NCI-H1694 (cell line): Measurements from ENCODE around the gene MSI2.

ENCODE experiments used
- DNase-seq: peaks from one replicate; lab custom pipeline; 2025; lab: John Stamatoyannopoulos, UW

MSI2 gene

DNA sequence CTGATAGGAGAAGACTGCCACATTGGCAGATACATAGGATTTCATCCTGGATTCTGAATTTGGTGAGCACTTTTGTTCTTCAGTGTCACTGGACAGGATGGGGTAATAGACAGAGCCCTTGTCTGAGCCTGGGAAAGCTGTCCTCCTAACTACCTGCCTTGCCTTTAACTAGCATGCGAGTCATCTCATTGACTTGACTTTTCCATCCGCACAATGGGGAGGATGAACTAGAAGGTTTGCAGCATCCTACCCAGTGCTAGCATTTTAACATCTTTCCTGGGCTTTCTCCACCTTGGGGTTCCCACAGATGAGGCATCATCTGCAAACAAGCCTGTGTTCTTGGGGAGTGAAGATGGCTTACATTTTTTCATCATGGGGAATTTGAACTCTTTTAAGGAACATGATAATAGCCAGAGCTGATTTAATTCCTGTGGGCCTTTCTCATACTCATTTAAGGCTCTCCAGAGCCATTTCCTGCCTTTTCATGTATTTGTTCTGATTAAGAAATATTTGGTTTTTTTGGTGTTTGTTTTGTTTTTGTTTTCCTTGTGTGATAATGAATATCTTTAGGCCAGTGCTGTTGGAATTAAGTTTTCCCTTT is 139.5 kb downstream of the MSI2 start:
- no peak for DNase-seq

DNA sequence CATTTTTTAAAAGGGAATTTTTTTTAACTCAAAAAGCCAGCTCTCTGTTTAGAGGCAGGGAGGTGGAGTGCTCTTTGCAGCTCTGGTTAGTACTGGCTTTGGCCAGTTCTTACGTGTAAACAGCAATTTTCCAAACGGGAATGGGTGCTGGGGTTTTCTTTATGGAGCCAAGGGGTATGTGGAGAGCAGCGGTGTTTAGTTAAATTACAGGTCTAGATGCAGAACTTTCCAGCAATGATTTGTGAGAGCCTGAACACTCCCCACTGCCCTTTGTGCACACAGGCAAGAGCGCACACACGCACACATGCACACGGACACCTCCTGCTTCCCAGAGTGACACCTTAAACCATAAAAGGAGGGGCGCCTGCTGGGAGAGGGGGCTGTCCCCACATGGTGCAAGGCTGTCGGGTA is 140.2 kb downstream of the MSI2 start:
- no peak for DNase-seq

DNA sequence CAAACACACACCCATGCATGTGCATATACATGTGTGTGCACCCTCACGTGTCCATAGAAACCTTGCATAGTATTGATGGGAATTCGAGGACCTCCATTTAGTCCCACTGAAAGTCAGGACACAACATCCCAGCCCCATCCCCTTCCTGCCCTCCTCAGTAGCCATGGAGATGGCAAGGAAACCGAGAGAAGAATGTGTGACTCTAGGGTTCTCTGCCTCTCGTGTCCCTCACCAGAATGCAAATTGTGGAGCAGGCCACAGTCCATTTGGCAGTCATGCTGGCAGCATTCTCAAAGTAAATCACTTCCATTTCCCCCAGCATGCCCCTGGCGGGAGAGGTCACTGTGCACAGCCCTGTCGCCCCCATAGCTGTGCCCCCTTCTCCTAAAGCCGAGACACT is 141.1 kb downstream of the MSI2 start:
- no peak for DNase-seq

DNA sequence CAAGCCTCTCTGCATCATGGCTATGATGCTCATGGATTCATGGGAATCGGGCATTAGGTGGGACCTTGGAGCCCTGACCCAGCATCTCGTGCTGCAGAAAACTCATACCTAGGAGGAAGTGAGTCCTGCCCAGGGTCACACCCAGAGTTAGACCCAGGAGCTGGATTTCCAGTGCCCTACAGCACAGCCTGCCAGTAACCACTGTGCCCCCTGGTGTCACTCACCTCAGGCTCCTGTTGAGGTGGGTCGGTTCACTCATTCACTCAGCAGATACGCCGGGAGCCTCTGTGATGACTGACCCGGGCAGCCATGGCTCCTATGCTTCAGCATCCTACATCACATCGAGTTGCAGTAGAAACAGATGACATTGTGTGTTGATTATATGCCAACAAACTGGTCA is 143.4 kb downstream of the MSI2 start:
- no peak for DNase-seq

DNA sequence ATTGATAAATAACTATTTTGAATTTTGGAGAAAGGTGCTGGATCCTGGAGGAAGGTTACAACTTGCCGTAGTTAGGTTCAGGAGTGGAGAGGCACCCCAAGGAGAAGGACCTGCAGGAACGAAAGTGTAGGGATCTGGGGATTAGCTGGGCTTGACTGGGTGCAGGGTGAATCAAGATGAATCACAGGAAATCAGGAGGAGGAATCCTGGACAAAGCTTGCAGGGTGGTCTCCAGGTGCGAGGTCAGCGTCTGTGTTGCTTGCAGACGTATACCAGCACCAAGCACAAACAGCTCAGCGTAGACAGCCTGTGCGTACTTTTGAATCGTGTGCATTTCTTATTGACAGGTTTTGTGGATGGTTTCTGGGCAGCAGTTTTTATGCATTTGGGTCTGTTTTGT is 144.3 kb downstream of the MSI2 start:
- DNase-seq = no peak

DNA sequence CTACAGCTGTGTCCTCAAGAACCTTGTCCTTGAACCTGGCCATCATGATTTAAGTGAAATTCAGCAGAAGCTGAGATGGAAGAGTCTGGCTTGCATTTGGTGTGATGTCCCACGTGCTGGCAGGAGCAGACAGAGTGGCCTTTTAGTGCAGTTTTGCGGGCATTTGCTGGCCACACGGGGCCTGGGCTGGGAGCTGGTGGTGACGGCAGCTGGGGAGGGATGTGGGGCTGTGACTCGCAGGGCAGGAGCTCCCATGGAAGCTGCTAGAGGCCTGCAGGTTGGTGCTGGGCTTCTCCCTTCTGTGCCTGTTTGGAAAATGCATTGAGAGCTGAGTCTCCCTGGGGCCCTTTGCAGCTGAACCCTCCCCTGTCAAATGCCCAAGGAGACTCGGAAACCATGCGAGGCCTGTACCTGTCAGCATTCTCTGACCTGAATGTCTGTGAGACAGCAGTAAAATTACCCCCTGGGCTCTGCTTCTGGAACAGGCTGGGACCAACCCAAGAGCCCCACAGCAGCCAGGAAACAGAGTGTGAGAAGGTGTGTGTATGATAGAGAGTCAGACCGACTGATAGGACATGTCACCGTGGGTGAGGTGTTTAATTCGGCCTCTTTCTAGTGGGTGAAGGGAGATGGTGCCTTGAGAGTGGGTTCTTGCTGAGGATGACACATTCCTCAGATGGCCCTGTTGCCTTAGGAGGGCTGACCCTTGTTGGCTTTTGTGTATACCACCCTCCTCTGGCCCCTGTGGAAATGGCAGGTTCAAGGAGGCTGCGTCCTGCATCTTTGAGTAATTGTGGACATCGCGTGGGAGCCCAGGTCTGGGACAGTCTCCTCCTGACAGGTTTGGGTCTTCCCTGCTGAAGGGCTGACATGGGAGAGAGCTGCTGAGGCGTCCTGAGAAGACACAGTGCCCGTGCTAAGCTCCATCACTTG is 145.5 kb downstream of the MSI2 start:
- DNase-seq = no peak

DNA sequence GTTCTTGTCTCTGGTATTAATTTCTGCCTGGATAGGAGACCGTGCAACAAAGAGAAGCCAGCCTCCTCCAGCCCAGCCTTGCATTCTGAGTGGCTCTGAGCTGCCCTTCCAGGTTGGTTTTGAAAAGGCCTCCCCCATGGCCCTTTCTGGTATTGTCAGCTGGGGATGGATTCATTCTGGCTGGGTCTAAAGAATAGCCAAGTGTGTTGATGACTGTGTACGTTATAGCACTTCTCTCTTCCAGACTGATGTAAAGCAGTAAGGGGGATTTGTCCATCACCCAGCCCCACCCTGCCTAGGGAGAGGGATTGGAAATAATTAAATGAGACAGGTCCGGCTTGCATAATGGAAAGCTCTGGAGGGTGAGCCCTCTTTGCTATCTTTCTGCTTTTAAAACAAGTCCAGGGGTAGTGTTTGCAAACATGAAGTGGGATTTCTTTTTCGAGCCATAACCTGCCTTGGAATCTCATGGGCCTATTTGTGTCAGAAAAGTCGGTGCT is 146.4 kb downstream of the MSI2 start:
- no peak for DNase-seq

DNA sequence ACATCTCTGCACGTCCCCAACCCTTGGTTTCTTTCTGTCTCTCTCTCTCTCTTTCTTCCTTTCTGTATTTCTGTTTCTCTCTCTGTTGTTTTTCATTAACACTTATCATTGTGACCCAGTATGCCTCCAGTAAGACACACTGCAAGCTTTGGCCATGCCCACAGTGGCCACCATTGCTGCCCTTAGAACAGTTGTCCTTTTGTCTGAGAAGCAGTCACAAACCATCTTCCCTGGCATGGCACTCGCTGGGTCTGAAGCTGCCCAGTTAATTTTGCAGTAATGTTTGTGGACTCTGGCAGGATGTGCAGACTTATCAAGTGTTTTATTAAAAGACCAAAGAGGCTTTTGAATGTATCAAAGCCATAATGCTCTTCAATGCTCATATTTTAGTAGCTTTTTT is 146.9 kb downstream of the MSI2 start:
- DNase-seq = no peak

DNA sequence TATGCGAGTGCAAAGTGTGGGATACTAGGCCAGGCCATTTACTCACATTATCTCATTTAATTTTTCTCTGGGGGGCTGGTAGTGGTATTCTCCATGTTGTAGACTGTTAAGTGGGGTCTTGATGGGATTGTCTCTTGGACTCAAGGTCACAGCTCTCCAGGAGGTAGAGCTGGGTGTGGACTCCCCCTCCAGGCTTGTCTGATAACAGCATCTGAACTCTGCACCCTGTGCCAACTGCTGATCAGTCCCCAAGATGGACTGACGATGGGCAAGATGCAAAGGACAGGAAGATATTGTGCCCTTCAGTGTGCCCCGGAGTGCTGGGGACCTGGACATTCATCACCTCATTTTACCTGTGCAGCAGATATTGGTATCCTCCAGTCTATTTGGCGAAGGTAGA is 147.8 kb downstream of the MSI2 start:
- DNase-seq = no peak

DNA sequence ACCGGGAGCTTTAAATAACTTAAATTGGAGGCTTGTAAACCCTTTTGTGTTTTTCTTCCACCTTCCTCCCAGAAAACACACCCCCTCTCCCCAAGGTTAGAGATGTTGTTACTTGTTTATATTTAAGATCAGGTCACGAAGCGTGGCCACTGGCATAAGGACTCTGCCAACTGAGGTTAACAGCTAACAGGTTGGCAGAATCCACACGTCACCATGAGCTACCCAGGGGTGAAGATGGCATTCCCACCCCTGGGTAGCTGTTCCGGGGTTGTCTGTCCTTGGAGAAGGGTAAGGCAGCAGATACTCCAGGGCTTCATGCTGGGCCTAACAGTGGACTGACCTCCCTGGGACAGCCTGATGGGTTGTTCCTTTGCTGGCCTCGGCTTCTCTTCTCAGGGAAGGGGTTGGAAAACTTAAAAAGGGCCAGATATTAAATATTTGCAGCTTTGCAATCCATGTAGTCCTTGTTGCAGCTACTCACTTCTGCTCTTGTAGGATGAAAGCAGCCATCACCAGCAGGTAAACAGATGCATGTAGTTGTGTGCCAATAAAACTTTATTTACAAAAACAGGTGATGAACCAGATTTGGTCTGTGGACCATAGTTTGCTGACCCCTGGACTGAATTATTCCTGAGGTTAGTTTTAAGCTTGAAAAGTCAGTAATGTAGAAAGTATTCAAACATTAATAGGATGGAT is 148.6 kb downstream of the MSI2 start:
- DNase-seq = no peak

DNA sequence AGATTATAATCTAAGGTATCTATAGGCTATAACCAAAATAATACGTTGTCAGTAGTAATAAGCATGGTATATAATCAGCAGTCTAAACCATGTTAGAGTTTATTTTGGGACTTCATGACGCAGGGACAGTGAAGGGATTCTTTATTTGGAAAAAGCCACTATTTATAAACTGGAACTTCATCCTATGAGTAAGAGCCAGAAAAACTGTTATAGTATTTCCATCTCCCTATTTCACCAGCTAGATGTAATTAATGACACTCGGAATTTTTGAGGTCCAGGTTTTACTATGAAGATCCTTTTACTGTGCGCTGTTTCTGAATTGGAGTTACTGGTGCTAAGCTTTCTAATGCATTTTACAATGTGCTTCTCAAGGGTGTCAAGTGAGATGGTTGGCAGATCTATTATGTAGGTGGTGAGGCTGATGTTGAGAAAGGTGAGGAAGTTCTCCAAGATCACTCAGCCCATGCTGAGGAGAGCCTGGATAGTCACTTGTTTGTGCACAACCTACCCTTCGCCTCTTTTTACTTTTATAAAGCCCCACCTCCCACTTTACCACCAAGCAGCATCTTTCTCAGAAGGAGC is 149.3 kb downstream of the MSI2 start:
- DNase-seq = no peak

DNA sequence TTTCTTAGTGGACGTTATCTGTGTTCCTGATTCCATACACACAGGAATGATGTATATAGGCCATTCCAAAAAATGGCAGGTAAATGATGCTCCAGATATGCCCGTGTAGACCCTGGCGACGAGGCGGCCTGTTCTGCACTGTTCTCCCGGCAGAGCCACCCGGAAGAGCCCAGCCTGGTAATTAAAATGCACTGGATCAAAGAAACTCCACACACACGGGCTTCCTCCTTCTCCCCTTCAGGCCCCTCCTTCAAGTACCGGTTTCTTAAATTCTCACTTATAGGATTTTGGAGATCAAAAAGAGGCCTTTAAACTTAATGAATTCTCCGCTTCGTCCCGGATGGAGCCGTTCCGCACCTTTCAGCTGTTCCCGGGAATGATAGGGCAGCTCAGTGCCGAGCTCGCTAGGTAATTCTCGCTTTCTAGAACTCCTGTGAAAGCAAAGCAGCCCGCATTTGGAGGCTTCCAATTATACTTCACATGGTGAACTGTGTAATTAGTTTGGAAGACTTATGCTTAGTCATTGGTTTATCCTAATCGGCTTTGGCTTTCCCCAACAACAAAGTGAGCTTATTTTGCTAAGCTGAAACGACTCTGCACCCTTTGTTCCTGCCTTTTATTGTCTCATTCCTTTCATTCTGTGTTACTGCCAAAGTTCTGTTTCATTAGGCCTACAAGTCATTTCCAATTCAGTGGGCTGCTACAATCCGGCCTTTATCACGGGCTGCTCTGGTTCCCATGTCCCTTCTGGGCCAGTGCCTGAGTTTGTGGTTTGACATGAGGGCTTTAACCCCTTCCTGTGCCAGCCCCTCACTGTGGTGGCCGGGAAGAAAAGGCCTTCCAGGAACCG is 150.0 kb downstream of the MSI2 start:
- DNase-seq = no peak

DNA sequence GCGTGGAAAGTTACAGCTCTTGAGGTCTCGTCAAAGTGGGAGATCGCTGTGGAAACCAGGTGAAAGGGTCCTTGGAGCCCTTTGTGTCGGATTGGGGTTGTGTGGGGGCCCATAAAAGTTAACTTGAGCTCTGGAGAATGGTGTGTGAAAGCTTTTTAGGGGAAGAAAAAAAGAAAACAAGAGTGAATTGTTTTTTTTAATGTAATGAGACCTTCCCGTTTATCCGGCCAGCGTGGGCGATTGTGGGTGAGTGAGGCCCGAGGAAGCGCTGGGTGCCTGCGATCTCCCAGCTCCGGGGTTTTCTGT is 150.6 kb downstream of the MSI2 start:
- no peak for DNase-seq

DNA sequence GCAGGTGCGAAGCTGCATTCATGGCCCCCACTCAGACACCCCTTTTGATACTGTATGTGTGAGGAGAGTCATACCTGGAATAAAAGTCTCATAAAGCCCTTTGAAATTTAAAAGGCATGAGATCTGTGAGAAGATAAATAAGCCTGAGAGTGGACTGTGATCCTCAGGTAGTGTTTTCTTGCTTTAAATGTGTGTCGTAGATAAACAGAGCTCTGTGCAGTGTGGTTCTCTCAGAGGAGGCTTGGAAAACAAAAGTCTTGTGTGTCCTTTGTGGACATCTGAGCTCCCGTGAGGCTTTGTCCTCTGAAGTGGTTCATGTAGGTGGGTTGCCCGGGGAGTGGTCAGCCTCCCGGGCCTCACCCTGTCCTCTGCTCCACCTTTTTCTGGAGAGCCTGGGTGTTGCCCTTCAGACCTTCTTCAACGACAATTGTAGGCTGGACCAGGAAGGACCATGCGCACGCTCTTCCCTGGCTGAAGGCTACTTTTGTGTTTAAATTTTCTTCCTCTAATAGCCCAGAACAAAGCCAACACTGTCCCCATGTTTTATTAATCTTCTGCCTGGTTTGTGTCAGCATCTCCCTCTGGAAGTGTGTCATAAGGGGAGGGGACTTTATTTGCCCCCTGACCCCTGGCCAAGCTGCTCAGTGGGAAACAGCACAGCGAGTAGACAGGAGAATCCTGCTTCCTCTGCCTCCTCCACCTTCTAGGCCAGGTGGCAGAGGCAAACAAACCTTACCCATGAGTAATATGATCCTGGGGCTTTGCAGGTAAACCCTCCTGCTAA is 151.2 kb downstream of the MSI2 start:
- no peak for DNase-seq

DNA sequence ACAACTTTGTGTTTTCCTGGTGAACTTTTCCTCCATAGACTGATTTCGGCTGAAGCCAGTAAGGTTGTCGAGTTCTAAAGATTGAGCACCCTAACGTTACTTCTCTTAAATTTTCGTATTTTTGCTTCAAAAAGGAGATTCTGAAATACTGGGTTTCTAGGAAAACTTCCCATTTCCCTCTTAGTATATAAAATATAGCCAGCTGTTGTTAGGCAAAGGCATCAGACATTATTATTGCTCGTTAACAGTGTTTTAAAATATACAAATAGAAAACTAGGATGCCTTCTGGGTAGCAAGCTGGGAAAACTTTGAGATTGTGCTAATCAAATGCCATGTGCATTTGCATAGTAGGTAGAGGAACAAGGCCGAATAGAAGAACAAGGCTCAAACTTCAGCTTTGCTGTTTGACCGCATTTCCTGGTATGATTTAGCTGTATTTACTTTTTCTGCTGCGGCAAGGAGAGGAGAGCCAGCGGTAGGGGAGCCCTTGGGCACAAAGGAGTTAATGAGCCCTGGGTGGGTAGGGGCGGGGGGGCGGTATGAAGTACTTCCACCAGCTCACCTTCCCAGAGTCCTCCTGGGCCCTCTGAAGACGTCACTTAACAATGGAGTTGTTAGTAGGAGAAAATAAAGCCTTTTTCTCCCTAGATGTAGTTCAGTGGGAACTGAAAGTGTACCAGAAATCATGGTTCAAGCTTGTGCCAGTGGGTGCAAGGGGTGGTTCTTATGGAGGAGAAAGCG is 151.9 kb downstream of the MSI2 start:
- DNase-seq = no peak

DNA sequence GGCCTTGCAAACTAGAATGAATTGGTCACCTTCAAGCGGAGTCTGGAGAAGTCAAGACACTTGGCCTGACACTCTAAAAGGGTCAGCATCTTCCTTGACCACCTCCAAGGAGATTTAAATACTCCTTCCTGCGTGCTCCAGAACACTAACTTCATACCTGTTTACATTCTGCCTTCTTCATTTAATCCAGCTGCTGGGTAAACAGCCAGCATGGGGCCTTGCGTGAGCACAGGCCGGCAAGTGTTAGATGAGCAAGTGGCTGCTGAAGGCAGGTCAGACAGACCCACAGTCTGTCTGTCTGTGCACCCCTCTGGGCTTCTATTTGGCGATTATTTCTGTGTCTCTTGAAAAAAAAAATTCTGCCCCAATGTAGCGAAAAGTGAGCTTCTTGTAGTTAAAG is 153.8 kb downstream of the MSI2 start:
- DNase-seq = no peak

DNA sequence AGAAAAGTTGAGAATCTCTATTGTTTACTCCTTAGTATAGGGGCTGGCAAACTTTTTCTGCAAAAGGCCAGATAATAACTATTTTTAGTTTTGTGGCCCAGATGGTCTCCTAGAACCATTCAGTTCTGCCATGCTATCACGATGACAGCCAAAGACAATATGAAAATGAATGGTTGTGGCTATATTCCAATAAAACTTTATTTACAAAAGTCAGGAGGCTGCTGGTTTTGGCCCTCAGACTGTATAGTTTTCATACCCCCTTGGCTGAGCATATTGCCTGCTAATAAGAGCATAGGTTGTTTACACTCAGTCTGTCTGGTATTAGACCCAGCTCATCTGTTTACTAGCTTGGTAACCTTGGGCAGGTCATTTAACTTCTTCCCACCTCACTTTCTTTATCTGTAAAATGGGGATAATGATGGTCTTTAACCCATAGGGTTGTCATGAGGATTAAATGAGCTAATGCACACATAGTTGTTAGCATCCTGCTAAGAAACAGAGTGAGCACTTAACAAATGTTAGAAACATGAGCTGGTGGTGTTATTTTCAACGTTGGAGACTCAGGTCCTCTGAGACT is 156.3 kb downstream of the MSI2 start:
- no peak for DNase-seq

DNA sequence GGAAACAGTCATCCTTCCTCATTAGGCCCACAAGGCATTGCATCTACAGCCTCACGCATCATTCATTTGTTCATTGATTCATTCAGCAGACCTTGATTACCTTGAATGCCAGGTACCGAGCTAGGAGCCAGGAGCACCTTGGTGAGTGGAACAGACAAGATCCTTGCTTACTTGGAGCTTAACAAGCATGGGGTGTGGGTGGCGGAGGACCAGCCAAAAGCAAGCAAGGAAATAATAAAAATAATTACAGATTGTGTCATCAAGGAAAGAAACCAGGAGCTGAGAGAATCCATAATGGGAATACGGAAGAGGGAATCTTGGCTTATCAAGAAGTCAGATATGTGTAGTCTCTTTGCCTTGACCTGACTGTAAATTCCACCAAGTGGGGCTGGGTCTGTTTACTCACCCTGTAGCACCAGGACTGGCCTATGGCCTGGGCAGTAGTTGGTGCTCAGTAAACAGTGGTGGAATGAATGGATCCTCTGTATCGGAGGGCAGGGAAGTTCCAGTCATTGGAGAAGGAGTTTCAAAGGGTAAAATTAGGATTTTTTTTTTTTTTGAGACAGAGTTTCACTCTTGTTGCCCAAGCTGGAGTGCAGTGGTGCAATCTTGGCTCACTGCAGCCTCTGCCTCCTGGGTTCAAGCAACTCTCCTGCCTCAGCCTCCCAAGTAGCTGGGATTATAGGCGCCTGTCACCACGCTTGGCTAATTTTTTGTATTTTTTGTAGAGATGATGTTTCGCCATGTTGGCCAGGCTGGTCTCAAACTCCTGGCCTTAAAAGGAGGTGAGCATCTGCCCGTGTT is 157.7 kb downstream of the MSI2 start:
- DNase-seq = no peak

DNA sequence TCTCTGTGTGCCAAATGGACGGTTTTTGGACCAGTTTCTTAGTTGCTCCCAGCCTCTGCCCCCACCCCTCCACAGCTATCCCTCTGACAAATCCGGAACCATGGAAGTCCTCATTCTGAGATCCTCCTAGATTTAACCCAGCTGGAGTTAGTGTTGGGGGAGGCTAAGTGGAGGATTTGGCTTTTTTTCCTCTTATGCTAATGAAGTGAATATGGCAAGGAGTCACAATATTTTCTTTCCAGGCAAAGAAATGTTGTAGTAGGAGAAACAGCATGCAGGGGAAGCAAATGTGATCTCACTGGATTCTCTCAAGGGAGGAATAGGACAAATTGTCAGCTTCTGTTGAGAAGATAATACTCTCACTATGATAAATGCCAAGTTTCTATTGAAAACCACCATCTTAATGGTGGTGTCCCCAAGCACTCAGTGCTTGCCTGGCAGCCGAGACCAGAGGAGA is 159.5 kb downstream of the MSI2 start:
- no peak for DNase-seq
